AG20443 (cell line): ENCODE measurements around the gene SERPINA12.

Experiments used
- DNase-seq: peaks from one replicate; pipeline ENCODE4 v3.0.0; 2012; ENCODE audit warnings: low spot score, mixed read lengths

The SERPINA12 gene

DNA sequence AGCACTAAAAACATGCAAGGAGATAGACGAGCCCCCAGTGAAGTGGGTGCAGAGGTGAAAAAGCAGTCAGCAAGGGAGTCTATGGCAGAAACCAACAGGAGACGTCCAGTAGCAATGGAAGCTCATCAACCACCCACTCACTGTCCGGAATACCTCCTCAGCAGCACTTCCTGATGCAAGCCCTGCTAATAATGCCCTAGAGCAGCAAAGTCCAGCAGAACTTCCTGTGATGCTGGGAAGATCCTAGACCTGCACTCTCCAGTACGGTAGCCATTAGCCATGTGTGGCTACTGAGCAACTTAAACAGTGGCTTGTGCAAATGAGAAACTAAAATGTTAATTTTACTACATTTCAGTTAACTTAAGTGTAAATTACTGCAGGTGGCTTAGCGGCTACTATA, 44.2 kb downstream of the SERPINA12 start:
- DNase-seq = no peak

- no peak for DNase-seq
These were observed 45.0 kb downstream of the SERPINA12 start for GRCh38 chr14:94464290-94464689.

- no peak for DNase-seq
These were observed 46.3 kb downstream of the SERPINA12 start for GRCh38 chr14:94462763-94463572.

DNA sequence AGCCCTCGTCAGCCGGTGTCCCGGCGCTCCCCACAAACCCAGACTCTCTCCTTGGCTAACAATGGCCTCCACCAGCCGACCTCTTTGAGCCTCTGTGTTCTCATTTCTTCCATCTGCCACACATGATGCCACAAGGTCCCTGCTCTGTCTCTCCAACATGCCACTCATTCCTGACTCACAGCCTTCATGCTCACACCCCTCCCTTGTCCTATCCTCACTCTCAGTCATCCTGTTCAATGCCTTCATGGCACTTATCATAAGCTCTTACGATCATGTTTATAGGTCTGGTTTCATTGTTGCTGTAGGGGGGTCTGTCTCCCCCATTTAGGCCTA, 47.1 kb downstream of the SERPINA12 start:
- no peak for DNase-seq

DNA sequence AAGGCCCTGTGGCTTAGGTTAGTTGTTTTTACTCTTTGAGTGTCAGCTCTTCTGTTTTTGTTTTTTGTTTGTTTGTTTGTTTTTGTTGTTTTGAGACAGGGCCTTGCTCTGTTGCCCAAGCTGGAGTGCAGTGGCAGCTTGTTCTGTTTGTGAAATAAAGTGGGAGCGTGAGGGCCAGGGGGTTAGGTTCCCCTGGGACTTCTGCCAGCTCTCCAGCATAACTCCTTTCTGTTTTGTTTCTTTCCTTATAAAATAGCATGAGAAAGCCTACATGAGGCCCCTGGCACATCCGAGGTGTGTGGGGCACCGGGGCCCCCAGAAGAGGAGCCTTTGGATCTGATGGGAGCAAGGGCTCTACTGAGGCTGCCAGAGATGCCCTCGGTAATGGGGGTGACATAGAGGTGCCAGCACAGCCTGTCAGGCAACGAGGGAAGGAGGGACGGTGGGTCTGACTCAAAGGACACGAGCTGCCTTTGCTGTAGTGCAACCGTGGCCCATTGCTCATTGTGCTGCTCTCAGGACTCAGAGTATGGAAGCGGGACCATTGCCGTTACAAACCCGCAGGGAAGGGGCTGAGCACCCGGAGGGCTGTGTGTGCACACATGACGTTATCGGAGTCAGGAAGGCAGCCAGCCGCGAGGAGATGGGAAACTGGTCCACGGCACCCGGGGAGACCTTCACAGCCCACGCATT, 47.6 kb downstream of the SERPINA12 start:
- DNase-seq = no peak

DNA sequence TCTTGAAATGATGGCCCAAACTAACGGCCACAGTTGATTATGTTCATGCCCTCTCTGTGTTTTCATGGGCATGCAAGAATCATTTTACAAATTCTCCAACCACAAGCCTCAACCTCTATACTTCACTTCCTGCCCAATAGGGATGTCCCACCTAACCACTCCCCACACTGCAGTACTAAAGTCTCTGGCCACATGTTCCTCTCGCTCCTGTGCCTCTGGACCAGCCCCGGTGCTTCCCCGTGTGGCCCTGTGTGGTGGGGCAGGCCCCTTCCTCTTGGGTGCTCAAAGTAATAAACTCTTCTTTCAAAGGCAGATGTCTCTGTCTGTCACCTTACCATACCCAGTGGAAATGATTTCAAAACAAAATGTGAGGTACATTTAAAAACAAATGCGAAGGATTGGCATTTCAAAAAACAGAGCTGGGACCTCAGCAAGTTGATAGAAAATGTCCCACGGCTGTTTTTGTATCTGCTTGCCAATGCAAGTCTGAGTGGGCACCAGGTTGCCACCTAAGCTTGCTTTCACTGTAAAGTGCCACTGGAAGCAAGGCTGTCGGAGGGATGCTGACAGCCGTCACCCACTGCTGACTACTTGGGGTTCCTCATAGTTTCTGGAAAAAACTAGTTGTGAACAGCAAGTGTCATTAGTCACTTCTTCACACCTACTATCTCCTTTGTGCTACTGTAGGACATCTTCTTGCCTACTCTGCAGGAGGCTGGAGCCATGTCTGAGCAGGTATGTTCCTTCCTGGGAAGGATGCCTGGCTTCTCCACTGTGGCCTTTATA, 48.4 kb downstream of the SERPINA12 start:
- no peak for DNase-seq

DNA sequence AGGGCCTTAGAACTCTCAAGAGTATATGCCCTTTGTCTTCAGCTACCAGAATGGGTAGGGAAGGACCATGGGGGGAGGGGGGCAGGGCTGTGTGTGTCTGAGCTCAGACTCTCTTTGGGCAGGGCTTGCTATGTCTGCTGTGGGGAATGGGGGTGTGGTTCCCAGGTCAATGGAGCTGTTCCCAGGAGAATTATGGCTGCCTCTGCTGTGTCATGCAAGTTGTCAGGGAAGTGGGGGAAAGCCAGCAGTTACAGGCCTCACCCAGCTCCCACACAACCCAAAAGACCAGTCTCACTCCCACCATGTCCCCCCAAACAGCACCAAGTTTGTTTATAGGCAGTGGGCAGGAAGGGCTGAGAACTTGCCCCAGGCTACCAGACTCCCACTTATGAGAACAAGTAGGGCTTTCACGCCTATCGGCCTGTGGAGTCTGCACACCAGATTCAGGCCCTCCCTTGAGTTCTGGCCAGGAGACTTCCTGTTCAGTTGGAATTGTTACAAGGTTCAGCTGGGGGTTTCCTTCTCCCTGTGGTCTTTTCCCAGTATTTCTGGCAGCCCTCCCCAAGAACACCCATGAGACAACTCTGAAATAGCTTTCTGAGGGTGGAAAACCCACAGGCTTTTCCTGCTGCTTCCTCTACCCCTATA, 50.6 kb downstream of the SERPINA12 start:
- DNase-seq = no peak

GRCh38 chr14:94458096-94458495, 51.2 kb downstream of the SERPINA12 start:
- no peak for DNase-seq

GRCh38 chr14:94455928-94456327, 53.3 kb downstream of the SERPINA12 start:
- no peak for DNase-seq

DNA sequence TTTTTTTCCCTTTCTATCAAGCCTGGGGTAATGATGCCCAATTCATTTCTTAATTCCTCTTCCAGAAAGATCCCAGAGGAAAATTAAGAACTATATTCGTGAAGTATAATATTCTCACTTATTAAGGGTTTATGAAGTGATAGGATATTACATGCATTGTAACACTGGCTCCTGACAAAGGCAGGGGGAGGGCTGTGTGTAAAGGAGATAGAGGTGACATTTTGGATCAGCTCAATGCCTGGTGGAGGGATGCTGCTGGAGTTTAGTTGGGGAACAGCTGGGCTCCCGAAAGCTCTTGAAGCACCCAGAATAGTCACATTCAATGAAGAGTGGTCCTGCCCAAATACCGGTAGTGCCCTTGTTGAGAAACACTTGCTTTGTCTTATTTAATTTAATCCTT, 57.4 kb downstream of the SERPINA12 start:
- no peak for DNase-seq

GRCh38 chr14:94451091-94451771, 58.0 kb downstream of the SERPINA12 start:
- DNase-seq = no peak

DNA sequence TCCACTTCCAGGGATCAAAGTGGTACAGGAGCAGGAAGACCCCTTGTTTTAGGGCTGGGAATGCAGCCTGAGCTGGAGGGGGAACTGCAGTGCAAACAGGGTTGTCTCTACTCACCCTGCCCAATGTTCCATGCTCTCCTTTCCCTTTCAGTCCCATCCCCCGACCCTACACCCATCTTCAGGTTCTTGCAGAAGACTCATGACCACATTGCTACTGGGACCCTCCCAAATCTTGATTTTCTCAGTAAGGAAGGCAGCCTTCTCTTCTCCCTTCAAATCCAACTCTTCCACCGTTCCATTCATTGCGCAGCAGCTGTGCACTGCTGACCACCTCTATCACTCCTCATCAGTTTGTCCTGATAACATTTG, 58.6 kb downstream of the SERPINA12 start:
- DNase-seq = no peak

DNA sequence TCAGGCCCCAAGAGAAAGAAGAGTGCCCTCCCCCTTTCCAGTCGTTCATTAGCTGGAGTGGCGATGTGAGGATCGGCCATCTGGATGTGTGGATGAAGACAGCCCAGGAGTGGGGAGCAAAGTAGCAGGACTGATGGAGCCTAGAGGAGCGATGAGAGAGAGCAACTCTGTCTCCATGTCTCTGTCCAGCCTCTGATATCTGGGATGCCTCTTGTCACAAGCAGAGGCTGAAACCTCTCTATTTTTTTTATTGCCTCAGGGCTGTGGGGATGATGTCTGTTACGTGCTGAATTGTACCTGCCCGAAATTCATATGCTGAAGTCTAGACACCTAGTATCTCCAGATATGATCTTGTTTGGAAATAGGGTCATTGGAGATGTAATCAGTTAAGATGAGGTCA, 59.3 kb downstream of the SERPINA12 start:
- DNase-seq = no peak

- DNase-seq = no peak
These were observed 61.0 kb downstream of the SERPINA12 start for GRCh38 chr14:94448071-94448808.

DNA sequence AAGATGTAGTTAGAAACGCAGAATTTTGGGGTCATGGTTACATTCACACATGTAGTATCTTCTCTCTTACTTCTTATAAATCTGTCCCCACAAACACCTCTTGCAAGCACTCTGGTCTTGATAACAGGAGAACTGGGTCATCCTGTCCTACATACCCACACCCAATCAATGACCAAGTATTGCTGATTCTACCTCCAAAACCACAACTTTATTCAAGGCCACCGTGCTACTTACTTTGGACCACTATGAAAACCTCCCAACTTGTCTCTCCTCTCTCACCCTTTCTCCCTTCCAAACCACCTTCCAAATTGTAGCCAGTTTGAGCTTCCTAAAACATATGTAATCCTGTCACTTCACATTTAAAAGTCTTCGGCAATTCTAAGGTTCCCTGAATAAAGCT, 62.1 kb downstream of the SERPINA12 start:
- DNase-seq = no peak

GRCh38 chr14:94446126-94446525, 63.1 kb downstream of the SERPINA12 start:
- no peak for DNase-seq

DNA sequence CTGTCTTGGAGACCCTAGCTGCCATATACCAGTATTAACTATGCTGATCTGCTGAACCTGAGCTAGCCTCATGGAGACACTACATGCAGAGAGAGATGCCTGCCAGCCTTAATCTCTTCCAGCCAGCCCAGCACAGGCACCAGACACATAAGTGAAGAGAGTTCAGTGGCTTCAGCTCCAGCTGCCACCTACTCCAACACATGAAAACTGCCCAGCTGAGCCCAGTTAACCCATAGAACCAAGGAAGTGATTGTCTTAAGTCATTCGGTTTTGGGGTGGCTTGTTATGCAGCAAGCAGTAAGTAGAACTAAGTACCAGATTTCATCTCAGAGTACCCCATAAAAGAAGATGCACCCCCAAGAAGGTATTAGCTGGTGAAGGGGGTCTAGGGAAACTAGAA, 64.3 kb downstream of the SERPINA12 start:
- DNase-seq = no peak

DNA sequence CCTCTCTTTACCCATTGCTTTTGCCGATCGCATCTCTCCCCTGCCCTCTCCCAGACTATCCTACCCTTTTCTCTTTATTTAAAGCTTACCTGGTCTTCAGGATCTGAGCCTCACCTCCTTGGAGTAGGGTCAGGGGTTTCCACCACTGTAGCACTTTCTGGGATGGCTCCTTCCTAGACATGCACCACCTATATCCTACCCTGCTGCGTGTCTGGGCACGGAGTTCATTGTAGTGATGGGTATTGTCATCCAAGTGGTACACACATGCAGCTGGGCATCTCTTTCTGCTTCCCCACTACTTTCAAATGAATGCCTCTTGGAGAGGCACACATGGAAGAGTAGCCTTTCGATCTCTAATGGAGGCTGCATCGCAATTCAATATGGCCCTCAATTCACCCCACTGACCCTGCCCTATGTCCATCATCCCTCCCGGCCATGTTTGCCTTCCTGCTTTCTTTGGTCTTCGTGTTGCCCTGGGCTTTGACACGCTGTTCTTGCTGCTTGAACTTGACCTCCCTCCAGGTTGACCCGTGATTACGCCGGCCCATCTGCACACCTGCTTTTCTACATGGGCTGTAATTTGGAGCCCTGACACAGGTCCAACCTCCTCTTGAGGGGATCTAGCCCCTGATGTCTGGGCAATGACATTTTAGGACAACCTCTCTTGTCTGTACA, 67.6 kb downstream of the SERPINA12 start:
- DNase-seq = no peak

- DNase-seq = no peak
These were observed 68.1 kb downstream of the SERPINA12 start for GRCh38 chr14:94441130-94441529.

DNA sequence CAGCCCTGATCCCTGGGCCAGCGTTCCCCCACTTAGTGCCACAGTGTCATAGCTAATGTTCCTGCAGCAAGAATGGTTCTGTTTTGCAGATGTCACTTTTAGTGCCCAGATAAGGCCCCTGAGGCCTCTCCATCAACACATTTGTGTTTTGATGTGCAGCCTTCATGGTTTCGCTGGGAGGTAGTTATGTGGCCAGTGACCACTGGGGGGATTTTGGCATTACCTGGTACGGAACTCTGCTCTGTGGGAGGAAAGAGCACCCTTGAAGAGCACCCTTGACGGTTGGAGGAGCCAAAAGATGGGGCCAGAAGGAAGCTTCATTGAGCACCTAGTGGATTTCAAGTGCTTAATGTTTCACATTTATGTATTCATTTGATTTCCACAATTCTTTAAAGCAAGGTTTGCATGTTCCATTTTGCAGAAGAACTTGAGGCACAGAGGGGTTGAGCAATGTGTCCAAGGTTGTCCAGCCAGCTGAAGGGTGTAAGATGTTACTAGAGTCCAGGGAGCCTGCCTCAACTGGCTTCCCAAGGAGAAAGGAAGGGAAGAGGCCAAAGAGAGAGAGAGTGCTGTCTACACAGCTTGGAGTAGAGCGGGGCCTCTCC, 69.7 kb downstream of the SERPINA12 start:
- no peak for DNase-seq
